C4-2B (cell line): Measurements from ENCODE around the gene AIG1.

ENCODE experiments used
- ZFX ChIP-seq: fragments of 450-650 bp; IDR thresholded peaks from 2 replicates; pipeline ENCODE4 v1.6.1; 2017
- TF ChIP-seq, protein P1 (sequence below): fragments of 450-650 bp; conservative IDR thresholded peaks from 2 replicates; pipeline ENCODE4 v1.5.1; 2017; ENCODE audit warnings: mild to moderate bottlenecking

DNA sequence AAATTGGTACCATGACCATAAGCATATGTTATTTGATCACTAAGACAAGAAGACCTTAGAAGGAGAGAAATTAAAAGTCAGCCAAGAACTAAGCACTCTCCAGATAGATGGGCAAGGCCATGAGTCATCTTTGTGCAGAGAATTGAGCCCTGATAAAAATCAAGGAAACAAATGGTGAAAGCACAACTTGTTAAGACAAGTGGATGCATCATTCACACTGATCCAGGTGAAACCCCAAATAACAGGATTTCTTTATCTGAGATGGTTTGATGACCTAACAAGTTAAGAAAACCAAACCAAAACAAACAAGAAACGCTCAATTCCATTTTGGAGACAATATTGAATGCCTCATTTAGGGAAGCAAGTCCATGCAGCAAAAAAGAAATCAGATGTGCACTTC is 268.2 kb downstream of the AIG1 start:
- TF ChIP-seq, protein P1, sequence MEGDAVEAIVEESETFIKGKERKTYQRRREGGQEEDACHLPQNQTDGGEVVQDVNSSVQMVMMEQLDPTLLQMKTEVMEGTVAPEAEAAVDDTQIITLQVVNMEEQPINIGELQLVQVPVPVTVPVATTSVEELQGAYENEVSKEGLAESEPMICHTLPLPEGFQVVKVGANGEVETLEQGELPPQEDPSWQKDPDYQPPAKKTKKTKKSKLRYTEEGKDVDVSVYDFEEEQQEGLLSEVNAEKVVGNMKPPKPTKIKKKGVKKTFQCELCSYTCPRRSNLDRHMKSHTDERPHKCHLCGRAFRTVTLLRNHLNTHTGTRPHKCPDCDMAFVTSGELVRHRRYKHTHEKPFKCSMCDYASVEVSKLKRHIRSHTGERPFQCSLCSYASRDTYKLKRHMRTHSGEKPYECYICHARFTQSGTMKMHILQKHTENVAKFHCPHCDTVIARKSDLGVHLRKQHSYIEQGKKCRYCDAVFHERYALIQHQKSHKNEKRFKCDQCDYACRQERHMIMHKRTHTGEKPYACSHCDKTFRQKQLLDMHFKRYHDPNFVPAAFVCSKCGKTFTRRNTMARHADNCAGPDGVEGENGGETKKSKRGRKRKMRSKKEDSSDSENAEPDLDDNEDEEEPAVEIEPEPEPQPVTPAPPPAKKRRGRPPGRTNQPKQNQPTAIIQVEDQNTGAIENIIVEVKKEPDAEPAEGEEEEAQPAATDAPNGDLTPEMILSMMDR = no peak
- TF ChIP-seq ZFX = no peak
